Measurements from ENCODE around the gene ATAD1.
"Not testable (repeated sequence)": the region's sequence is repeated elsewhere in the genome, so short reads cannot be mapped to it uniquely, and the experiment has no call there.

DNA sequence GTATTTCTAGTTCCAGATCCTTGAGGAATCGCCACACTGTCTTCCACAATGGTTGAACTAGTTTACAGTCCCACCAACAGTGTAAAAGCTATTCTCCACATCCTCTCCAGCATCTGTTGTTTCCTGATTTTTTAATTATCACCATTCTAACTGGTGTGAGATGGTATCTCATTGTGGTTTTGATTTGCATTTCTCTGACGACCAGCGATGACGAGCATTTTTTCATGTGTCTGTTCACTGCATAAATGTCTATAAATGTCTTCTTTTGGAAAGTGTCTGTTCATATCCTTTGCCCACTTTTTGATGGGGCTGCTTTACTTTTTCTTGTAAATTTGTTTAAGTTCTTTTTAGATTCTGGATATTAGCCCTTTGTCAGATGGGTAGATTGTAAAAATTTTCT is 37.6 kb upstream of the ATAD1 start:
- TF ChIP-seq, protein P1, sequence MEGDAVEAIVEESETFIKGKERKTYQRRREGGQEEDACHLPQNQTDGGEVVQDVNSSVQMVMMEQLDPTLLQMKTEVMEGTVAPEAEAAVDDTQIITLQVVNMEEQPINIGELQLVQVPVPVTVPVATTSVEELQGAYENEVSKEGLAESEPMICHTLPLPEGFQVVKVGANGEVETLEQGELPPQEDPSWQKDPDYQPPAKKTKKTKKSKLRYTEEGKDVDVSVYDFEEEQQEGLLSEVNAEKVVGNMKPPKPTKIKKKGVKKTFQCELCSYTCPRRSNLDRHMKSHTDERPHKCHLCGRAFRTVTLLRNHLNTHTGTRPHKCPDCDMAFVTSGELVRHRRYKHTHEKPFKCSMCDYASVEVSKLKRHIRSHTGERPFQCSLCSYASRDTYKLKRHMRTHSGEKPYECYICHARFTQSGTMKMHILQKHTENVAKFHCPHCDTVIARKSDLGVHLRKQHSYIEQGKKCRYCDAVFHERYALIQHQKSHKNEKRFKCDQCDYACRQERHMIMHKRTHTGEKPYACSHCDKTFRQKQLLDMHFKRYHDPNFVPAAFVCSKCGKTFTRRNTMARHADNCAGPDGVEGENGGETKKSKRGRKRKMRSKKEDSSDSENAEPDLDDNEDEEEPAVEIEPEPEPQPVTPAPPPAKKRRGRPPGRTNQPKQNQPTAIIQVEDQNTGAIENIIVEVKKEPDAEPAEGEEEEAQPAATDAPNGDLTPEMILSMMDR (IDR thresholded peaks at IDR 0.05) = not testable (repeated sequence)
- not testable (repeated sequence) for TF ChIP-seq EZH2 (IDR thresholded peaks at IDR 0.05)
